Activated CD4-positive, alpha-beta T cell treated with anti-CD3 and anti-CD28 coated beads, Interleukin-2, amount 50 U/mL, for 16 hours (primary cell): ENCODE measurements around the gene TBC1D17.

ENCODE experiments used
- DNase-seq: peaks from one replicate; pipeline ENCODE4 v3.0.0-alpha.2; 2020

TBC1D17 gene

DNA sequence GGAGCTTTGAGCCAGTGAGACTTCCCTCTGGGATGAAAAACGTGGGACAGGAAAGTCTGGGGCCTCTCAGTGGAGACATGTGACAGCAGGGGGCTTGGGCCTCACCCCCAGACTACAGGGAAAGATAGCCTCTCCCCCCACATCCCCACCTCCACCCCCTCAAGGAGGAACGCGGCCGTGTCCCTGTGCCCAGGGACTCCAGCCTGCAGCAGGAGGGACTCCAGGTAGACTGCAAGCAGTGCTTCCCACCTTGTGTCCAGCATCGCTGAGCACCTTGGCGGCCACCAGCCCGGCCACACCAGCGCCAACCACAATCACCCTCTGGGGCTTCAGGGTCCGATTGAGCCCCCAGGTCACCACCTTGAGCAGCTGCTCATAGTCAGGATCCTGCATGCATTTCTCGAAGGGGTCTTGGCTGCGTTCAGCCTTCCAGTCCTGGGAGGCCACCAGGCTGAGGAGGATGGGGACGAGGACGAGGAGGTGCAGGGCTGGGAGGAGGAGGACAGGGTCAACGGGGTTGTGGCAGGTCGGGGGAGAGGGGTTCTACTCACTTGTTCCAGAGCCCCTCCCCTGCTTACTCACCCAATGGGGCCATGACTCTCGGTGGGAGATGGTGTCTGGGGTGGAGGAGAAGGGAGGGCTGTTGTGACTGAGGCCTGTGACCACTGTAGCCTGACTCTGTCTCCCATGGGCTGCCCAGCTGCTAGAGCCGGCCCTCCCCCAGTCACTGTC lies 18.2 kb downstream of the TBC1D17 start:
- no peak for DNase-seq

DNA sequence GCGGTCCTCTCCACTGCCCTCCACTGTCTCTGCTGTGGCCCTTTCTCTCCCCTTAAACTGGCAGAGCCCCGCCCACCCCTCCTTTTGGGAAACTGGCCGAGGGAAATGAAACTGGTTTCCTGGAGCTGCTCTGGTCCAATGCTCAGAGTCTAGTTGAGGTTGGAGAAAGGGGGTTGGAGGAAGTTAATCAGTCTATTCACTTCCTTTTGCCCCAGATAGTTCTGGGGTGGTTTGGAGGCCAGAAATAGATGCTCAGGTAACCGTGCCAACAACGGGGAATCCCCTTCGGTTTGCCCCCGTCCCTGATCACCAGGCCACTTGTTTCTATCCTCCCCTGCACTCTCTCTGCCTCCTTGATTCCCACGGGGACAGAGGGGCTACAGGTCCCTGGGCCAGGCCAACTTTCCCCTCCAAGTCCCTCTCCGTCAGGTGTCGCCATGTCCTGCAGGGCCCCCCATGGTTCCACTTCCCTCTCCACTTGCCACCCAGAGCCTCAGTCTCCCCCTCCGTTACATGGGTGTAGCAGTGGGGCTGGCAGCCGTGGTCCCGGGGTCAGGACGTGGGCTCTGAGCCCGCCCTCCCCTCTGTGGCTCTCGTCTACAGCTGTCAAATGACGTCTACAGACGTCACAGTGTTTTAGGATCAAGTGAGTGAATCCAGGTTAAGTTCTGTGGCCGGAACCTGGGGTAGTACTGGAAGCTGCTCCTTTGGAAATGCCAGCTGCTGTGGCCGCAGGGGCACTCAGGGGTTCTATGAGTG lies 19.5 kb downstream of the TBC1D17 start, which contains the start of gene IL4I1:
Gene IL4I1 (minus strand): TSS at position 25 of the 759 bp plus-strand sequence. CDS start 727 bp downstream, outside the sequence.
- DNase-seq, result peak; percentile 81

DNA sequence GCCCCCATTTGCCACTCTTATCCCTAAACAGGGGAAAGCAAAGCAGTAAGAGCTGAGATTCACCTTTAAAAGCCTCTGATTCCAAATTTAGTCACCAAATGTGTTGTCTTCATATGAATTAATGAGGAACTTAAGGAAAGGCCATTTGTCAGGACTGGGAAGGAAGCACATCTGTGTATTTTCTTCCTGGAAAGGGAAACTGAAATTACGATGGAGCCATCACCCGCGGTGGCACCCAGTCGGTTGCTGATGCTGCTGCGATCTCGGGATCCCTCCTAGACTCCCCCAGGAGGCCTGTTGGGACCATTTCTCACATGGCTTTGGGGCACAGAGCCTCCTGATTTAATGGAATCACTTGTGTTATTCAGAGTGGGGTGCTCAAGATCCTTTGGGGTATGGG lies 26.6 kb downstream of the TBC1D17 start:
- DNase-seq, result no peak

DNA sequence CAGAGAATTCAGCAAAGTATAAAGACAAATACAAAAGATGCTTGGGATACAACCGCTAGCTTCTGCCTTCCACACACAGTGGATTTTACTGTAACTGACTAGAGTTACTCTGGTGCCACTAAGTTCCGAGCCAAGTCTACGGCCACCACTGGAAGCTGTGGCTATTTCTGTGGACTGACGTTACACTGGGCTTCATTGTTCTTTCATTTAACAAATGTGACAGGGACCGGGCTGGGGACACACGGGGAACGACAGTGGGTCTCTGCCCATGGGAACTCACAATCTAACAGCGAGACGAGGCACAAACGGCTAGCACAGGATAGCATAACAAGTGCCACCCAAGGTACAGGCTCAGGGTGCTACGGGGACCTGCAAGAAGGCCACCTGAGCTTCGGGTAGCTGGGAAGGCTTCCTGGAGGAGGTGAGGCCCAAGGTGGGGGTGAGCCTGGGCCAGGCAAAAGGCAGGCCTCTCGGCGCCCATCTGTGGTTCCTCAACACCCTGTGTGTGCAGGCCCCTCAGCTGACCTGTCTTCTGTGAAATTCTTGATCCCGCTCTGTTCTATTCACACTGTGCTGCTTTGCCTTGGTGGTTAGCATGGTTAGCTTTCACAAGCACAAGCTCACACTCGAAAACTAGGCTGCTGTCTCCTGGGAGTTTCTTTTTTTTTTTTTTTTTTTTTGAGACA lies 29.5 kb downstream of the TBC1D17 start:
- DNase-seq, result no peak

DNA sequence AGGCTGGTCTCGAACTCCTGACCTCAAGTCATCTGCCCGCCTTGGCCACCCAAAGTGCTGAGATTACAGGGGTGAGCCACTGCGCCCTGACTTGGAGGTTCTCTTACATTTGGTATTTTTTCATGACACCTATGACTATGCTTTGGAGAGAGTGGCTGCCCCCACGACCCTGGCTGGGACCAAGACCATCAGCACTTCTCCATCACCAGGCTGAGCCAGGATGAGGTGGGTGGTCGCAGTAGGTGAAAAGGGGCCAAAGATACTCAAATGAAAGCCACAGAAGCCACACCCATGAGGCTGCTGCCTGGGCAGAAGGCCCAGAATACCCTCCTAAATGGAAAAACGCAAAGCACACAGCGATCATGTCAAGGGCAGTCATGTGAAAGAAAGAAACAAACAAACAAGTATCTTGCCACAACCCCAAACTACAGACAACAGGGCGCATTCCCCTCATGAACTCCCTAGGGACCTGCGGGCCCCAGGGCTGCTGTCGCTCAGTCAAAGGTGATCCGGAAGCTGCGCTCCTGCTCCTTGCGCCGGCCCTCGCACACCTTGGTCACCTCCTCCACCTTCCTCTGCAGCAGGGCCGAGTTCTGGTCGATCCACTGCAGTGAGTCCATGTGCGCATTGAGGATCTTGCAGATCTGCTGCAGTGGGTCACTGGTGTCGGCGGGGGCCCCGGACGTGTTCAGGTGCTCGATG lies 30.4 kb downstream of the TBC1D17 start:
- DNase-seq, result no peak

DNA sequence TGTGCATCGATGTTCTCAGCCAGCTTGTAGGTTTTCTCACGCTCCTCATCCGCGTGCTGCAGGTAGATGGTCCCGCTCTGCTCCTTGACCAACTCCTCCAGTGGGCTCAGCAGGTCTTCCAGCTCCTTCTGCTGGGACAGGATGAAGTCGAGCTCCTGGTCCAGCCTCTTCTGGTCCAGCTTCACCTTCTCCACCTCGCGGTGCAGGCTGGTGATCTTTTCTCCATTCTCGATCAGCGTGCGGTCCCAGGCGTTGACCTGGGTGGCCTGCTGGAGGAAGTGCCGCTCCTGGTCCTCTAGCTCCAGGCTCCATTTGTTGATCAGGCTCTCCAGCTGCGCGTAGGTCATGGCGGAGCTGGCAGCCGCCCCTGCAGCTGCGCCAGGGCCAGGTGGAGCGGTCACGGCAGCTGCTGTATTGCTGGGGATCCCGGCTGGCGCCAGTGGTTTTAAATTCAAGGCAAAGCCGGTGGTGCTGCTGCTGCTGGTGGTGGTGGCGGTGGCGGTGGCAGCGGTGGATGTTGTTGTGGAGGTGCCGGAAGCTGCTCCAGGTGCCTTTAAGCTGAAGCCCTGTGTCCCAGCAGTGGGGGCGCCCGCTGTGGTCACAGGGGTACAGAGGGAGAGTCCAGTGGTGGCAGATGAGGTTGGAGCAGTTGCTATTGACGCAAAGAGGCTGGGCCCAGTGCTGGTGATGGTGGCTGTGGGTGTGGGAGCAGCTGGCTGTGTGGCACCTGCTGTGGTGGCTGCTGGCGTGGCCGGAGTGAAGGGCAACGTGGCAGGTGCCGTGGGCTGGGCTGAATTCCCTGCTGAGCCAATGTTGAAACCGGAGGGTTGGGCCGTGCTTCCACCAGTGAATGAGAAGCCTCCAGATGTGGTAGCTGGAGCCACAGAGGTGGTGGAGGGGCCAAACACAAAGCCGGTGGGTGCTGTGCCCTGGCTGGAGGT lies 31.2 kb downstream of the TBC1D17 start:
- DNase-seq, result no peak

DNA sequence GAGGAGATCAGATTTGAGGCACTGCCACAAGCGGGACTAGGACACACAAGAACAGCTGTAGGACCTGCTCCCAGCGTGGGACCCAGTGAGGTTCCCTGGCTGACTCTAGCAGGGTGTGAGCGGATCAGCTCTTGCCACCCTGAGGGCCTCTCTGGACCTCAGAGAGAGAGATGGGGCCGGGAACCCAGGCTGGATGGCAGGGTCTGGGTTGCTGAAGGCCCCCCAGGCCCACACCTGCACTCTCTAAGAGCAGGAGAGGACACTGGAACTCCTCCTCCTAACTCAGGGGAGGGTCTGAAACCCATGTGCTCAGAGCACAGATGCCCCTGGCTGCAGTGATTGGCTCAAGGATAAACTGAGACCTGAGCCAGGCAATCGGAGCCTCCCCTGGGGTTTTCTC lies 32.7 kb downstream of the TBC1D17 start:
- DNase-seq, result no peak

DNA sequence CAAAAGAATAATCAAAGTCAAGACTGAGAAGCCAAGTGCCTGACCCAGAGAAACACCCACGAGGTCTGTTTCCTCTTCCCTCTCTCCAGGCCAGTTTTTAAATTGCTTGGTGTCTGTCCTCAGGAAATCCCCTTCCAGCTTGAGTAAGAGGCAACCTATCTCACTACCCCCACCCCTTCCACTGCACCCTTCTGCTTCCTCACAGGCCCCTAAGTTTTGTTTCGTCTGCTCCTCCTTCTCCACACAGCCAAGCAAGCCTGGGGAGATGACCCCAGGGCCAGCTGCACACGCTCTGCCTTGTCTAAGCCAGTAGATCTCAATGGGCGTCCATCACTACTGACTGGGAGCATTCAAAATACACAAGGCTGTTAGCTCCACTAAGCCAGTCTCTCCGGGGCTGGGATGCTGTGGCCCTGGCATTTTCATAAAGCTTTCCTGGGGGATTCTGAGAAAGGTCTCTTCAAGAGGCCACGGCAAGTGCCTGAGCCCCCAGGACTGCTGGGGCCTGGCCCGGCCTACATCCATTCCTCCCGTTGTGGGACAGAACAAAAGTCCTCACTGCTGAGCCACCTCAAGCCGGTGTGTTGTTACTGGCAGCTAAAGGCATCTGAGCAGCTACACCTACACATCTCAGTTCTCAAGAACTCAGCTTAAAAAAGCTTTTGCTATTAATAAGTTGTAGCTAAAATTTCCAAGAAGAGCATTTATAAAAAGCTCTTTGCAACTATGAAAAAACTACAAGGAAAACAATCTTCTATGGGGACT lies 34.1 kb downstream of the TBC1D17 start:
- DNase-seq, result peak; percentile 58

DNA sequence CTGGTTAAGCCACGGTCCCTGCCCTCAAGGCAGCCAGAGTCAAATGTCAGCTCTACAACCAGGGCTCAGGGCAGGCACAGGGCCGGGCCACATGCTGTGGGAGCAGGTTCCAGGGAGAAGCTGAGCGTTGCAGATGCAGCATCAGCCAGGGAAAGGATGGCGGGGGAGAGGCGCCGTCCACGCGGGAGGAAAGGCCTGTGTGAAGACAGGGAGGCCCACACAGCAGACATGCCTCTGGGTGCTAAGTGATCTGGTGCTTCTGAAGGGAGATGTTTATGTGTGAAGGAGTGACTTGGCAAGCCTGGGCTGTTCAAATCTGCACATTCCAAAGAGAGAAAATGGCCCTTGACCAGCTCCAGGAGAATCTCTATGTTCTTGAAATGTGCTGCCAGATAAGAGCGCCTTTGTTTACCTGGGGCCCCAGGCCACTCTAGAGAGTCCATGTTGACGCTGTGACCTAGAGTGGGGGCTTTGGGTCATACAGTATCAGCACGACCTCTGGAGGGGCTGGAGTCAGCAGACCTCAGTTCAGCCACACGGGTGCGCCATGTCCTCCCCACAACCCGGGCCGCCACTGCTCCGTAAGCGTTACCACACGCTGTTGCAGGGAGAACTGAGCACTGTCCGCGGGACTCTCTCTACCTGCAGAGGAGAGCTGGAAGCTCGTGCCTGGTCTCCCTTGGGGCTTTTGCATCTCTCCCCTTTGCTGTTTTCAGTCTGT lies 35.6 kb downstream of the TBC1D17 start:
- no peak for DNase-seq

DNA sequence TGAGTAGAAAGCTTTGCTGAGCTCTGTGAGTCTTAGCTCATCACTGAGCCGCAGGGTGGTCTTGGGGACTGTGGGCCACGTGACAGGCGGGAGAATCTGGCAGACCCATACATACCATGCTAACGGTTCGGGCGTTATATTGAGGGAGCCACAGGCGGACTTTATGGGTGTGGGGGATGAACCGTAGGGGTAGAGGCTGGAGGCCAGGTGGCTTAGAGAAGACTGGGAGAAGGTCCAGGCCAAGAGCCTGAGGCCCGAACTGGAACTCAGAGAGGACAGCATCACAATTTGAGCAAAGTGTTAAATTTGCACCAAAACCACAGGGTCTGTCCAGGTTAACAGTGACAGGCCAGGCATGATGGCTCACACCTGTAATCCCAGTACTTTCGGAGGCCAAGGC lies 36.2 kb downstream of the TBC1D17 start:
- DNase-seq, result no peak

DNA sequence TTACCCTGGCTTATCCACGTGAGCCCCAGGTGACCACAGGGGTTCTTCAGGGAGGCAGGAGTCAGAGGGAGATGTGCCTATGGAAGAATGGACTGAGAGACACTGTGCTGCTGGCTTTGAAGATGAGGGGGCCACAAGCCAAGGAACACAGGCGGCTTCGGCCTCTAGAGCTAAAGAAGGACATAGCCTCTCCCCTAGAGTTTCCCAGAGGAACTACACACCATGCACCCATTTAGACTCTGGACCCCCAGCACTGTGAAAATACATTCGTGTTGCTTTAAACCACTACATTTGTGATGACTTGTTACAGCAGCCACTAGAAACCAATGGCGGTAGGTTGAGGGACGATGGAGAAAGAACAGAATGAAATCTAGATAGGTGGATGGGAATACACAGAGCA lies 37.8 kb downstream of the TBC1D17 start:
- DNase-seq, result no peak

DNA sequence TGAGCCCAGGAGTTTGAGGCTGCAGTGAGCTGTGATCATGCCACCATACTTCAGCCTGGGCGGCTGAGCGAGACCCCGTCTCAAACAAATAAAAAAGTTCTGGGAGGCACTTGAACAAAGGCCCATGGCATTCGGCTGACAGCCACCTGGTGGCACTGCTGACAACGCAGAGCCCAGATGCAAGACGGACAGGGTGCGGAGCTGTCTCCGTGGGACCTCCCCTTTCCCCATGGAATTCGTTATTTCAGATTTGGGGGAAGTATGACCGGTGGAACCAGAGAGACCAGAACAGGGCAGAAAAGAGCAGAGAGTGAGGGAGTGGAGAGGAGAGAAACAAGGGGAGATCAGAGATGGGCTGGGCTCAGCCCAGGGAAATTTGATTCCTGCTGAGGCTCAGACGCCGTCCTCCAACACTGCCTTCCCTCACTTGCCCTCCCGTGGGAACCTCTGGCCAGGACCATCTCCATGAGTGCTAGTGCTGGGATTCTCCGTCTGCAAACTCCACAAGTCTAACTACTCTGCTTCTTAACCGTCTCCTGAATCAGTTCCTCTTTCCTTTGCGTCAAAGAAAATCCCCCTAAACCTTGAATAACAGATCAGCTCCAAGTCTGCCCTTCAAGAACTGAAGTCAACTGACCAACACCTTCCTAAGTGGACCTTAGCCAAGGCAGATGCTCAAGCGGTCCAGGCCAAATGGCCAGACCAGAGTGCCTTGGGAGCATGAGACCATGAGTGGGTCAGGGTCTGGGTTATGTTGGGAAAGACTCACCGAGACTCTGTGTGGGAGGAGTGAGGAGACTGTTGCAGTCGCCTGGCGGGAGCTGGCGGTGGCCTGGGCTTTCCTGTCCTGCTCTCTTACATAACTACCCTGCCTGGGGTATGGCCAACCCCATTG lies 39.6 kb downstream of the TBC1D17 start:
- DNase-seq, result no peak

DNA sequence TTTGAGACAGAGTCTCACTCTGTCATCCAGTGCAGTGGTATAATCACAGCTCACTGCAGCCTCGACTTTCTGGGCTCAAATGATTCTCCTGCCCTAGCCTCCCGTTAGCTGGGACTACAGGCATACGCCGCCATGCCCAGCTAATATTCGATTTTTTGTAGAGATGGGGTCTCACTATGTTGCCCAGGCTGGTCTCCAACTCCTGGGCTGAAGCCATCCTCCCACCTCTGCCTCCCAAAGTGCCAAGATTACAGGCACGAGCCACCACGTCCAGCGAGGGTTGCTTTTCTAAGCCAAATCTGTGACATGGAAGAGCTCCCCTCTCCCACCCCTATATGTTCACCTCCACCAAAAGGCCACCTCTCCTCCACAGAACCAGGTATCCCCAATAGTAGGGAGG lies 40.6 kb downstream of the TBC1D17 start:
- DNase-seq, result no peak

DNA sequence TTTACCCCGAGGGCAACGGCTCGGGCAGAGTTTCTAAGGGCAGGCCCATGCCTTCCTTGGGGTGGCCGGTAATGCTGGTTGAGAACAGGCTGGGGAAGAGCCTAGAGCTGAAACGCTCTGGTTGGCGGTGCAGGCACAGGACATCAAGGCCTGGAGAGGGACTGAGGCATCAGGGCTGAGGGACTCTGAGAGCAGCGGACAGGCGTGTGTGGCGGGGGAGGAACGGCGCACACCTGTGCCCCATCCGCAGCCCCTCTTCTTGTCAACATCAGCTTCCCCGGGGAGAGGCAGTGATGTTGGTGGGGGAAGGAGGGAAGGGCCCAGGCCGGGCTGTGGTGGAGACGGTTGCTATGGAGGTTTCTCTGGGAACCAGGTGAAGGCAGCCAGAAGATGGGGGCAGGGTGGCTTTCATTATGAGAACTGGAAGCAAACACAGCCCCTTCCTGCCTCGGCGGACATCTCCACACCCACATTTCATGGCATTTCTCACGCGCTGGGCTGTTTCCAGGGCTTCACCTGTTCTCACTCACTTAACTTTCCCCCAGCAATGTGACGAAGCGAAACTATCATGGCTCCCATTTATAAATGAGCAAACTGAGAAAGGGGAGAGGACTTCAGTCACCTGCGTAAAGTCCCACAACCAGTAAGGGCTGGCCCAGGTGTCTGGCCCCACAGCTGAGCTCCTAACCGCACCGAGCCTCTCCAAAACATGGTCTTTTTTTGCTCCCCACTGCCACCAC lies 43.3 kb downstream of the TBC1D17 start:
- no peak for DNase-seq

DNA sequence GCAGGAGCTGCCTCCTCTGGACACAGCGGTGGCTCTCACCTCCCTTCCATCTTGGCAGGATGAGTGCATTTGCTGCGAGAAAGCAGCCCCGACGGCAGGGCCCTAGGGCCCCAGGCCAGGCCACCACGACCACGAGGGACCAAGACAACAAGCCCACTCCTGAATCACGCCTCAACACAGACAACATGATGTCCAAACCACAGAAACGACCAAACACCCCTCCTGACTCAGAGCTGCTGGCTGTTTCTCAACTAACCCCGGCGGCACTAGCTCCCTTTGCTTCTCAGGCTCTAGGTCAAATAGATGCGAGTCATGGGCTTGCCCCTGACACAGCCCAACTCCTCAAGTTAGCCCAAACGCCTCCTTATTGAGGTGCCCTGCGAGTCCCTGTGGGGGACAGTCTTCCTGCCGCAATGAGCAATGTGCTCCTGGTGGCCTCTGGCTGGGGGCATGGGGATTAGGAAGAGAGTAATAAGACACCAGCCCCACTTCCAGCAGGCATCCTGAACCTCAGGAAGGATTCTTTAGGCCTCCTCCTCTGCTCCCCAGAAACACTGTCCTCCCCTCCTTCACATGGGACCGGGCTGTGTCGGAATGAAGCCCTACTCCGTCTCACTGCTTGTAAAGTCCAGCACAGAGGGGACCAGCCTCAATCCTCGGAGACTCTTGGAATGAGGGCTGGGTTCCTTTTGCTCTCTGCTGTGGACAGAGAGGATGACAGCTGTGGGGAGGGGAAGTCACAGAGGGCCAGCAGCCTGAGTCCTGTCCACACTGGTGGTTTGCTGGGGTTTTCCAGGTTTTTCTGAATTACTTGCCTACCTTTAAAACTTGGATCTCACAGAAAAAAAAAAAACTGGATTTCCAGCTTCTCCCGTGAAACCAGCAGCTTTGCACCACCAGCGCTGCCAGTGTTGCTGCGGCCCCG lies 44.6 kb downstream of the TBC1D17 start:
- DNase-seq, result peak; percentile 20

DNA sequence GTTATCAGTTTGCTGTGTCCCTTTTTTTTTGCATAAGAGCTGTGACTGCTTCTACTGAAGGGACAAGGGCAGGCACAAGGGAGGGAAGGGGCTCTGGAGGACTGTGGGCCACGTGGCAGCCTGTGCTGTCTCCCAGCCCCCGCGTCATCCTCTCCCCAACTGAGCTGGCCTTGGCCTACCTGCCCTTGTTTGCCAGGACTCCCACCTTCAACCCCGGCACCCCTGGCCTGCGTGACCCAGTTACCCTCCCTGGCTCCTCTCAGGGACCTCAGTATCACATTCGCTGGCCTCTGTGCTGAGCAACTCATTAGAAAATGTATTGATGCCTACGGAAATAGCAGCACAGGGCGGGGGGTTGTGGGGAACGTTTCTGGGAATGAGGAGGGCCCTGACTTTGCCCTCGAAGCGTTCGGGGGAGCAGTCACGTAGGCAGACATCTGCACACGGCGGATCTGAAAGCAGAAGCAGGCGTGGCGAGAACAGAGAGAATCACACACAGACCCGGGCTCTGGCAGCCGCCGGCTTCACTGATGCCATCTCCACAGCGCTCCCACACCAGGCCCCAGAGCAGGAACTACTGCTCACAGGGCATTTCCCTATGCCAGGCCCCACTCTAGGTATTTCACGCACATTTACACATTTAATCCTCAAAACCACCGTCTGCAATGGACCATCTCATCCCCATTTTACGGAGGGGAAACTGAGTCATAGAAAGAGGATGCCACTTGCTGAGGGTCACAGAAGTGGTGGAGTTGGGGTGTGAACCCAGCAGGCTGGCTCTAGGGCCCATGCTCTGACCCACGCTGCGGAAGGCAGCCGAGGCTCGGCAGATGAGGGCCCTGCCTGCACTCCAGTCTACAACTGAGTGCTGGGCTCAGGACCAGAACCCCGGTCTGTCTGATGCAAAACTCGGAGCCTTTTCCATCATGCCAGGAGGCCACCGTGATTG lies 45.8 kb downstream of the TBC1D17 start:
- DNase-seq, result no peak
